Mesenchymal stem cell (in vitro differentiated cells and primary cell): Measurements from ENCODE around the gene ING2.
A peak's percentile ranks its signal among the peaks of the same experiment; 100 is the strongest.

Experiments used
- DNase-seq: peaks from one replicate; pipeline ENCODE4 v3.0.0-alpha.2; 2013
- H2AFZ ChIP-seq: one replicate; pipeline ENCODE4 v1.6.1; 2013; ENCODE audit warnings: low read depth, mild to moderate bottlenecking, control low read depth, inconsistent platforms, low read length, moderate library complexity
- H2AK5ac ChIP-seq: 2 replicates; pipeline ENCODE4 v1.6.1; 2013; ENCODE audit warnings: low read length, moderate library complexity, mild to moderate bottlenecking, inconsistent platforms; ENCODE audit not compliant: severe bottlenecking
- H2BK120ac ChIP-seq: one replicate; pipeline ENCODE4 v1.6.1; 2013; ENCODE audit warnings: low read depth, mild to moderate bottlenecking, inconsistent platforms, low read length, moderate library complexity
- H2BK12ac ChIP-seq, 2 experiments: one replicate each; pipeline ENCODE4 v1.6.1; 2013; ENCODE audit warnings: inconsistent platforms in 2 of 2, low read length in 2 of 2, mild to moderate bottlenecking in 2 of 2, moderate library complexity in 2 of 2, control low read depth in 1 of 2
- H2BK15ac ChIP-seq: one replicate; pipeline ENCODE4 v1.6.1; 2013; ENCODE audit warnings: mild to moderate bottlenecking, low read depth, inconsistent platforms; ENCODE audit not compliant: poor library complexity, severe bottlenecking
- H2BK5ac ChIP-seq: 2 replicates; pipeline ENCODE4 v1.6.1; 2013; ENCODE audit warnings: low read depth, mild to moderate bottlenecking, low read length, control low read depth, inconsistent platforms; ENCODE audit not compliant: poor library complexity, severe bottlenecking
- H3K14ac ChIP-seq, 2 experiments: one replicate each; pipeline ENCODE4 v1.6.1; 2013; ENCODE audit warnings: inconsistent platforms in 2 of 2, low read length in 2 of 2, control low read depth in 1 of 2, mild to moderate bottlenecking in 1 of 2, moderate library complexity in 1 of 2
- H3K18ac ChIP-seq, 2 experiments: one replicate each; pipeline ENCODE4 v1.6.1; 2013; ENCODE audit warnings: inconsistent platforms in 2 of 2, low read length in 2 of 2, control low read depth in 1 of 2, low read depth in 1 of 2, mild to moderate bottlenecking in 1 of 2
- H3K23ac ChIP-seq, 2 experiments: one replicate each; pipeline ENCODE4 v1.6.1; 2013; ENCODE audit warnings: inconsistent platforms in 2 of 2, low read length in 2 of 2, mild to moderate bottlenecking in 2 of 2, moderate library complexity in 2 of 2, control low read depth in 1 of 2
- H3K27ac ChIP-seq: 2 replicates; pipeline ENCODE4 v1.5.1; 2013; ENCODE audit warnings: mild to moderate bottlenecking, moderate library complexity, low read length, control low read depth, inconsistent platforms; ENCODE audit not compliant: poor library complexity, severe bottlenecking
- H3K27me3 ChIP-seq, 2 experiments: 2 replicates each; pipeline versions ENCODE4 v1.6.1 to v1.7.0; 2013; ENCODE audit warnings: low read length in 2 of 2, mild to moderate bottlenecking in 2 of 2, moderate library complexity in 2 of 2, control low read depth in 1 of 2, inconsistent platforms in 1 of 2; ENCODE audit not compliant: control insufficient read depth in 1 of 2, insufficient read depth in 1 of 2
- H3K36me3 ChIP-seq, 2 experiments: 2 replicates each; pipeline versions ENCODE4 v1.6.1 to v1.7.0; 2013; ENCODE audit warnings: low read length in 2 of 2, control low read depth in 1 of 2, inconsistent platforms in 1 of 2, low read depth in 1 of 2, mild to moderate bottlenecking in 1 of 2; ENCODE audit not compliant: insufficient read depth in 2 of 2, control insufficient read depth in 1 of 2
- H3K4ac ChIP-seq, 2 experiments: one replicate each; pipeline ENCODE4 v1.6.1; 2013; ENCODE audit warnings: inconsistent platforms in 2 of 2, low read length in 2 of 2, mild to moderate bottlenecking in 2 of 2, moderate library complexity in 2 of 2, control low read depth in 1 of 2, low read depth in 1 of 2
- H3K4me1 ChIP-seq: 2 replicates; pipeline ENCODE4 v1.6.1; 2013; ENCODE audit warnings: low read depth, low read length, control low read depth; ENCODE audit not compliant: control insufficient read depth, insufficient read depth
- H3K4me2 ChIP-seq: 2 replicates; pipeline ENCODE4 v1.6.1; 2013; ENCODE audit warnings: low read length, mild to moderate bottlenecking, inconsistent platforms; ENCODE audit not compliant: poor library complexity, severe bottlenecking
- H3K4me3 ChIP-seq, 2 experiments: 2 replicates each; pipeline versions ENCODE4 v1.5.1 to v1.7.0; 2013; ENCODE audit warnings: low read length in 2 of 2, mild to moderate bottlenecking in 2 of 2, control low read depth in 1 of 2, low read depth in 1 of 2; ENCODE audit not compliant: insufficient read depth in 1 of 2
- H3K79me1 ChIP-seq: replicated peaks from 2 replicates; pipeline ENCODE4 v1.6.1; 2013; ENCODE audit warnings: mild to moderate bottlenecking, control low read depth, low read length, inconsistent platforms; ENCODE audit not compliant: poor library complexity, severe bottlenecking
- H3K9ac ChIP-seq: 2 replicates; pipeline ENCODE4 v1.7.0; 2013; ENCODE audit warnings: mild to moderate bottlenecking, low read length, moderate library complexity
- H3K9me3 ChIP-seq: 2 replicates; pipeline ENCODE4 v1.7.0; 2013; ENCODE audit warnings: mild to moderate bottlenecking, low read length; ENCODE audit not compliant: control insufficient read depth
- H4K8ac ChIP-seq: one replicate; pipeline ENCODE4 v1.6.1; 2013; ENCODE audit warnings: inconsistent platforms, mild to moderate bottlenecking, low read length, moderate library complexity
- H4K91ac ChIP-seq: one replicate; pipeline ENCODE4 v1.6.1; 2013; ENCODE audit warnings: mild to moderate bottlenecking, low read length, inconsistent platforms
- WGBS: methylation state at CpG from one replicate; pipeline ENCODE4 v1.1.7; 2013; ENCODE audit warnings: mixed read lengths; 5-methylcytosine and 5-hydroxymethylcytosine counted together

Gene ING2

DNA sequence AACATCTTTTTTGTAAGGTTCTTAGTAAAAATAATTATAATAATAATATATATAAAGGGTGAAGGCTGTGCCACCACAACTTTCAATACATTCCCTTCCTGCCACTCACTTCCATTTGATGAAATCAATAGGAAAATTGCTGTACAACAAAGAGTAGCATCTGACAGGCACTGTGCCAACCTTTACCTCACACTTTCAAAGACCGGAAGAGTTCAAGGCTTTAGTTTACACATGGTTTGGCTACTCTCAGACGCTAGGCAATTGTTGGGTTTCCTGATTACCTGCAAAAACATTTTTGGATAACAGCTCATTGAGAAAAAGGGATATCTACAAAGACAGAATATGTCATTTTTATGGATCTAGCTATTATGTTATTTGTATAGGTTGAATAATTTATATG is 5.5 kb upstream of the ING2 start:
- peaks cover 3% of the 10 kb centered on the region for H3K79me1 ChIP-seq
- H3K4ac ChIP-seq: no peak overlapping the region
- H2AFZ ChIP-seq: no peak overlapping the region
- no peaks in the 10 kb centered on the region for H3K4me1 ChIP-seq
- no peak overlapping the region for H4K8ac ChIP-seq
- DNase-seq: no peak
- H2BK120ac ChIP-seq: no peak overlapping the region
- peaks cover 1 to 2% of the 10 kb centered on the region in 2 experiments for H3K36me3 ChIP-seq
- no peak overlapping the region for H3K4me2 ChIP-seq
- 93% methylated on average over 2 of the region's 2 CpGs for WGBS
- no peak overlapping the region for H3K14ac ChIP-seq
- H3K9ac ChIP-seq: no peak overlapping the region
- no peak overlapping the region for H3K18ac ChIP-seq
- H3K27me3 ChIP-seq: no peaks in the 10 kb centered on the region
- no peak overlapping the region for H2BK15ac ChIP-seq
- H3K4me3 ChIP-seq: no peak overlapping the region
- no peak overlapping the region for H2AK5ac ChIP-seq
- H3K27ac ChIP-seq: no peak overlapping the region
- H3K23ac ChIP-seq: no peak overlapping the region
- no peak overlapping the region for H2BK5ac ChIP-seq
- H4K91ac ChIP-seq: no peak overlapping the region
- no peaks in the 10 kb centered on the region for H3K9me3 ChIP-seq
- H2BK12ac ChIP-seq: no peak overlapping the region

- no peak overlapping the region for H3K4me3 ChIP-seq
- H2BK5ac ChIP-seq: no peak overlapping the region
- no peak overlapping the region for H4K91ac ChIP-seq
These were observed 5.1 kb upstream of the ING2 start for GRCh38 chr4:183499801-183500200.

DNA sequence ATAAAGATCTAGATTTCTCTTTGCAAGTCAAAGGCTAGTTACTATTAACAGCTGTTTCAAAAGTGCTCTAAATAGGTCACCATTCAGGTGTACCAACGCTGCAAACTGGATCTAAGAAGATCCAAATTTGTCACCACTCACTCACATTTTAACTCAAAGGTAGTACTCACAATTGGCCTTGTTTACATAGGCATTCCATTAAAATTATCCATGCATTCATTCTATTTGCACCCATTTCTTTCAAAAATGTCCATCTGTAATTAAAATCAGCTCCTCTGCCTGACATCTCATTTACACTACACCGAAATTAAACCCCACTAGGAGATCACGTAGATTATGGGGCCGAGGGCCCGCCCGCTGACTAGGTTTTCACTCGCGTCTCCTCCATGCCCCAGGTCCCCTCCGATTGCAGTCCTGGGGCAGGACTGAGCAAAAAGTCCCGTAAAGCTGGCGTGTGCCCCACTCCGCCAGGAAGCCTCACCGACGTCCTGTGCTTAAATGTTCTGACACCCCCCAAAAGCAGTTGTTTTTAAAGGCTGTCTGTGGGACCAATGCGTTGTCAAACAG is 1.3 kb upstream of the ING2 start:
- Histone ChIP-seq H2BK15ac (peak overlapping the region; percentile 80), H3K4me2 (peak overlapping the region; percentile 96), H4K91ac (peak overlapping the region; percentile 11), H4K8ac (peak overlapping the region; percentile 52), H3K4ac (peak overlapping the region in 1 of 2 experiments; percentile 87), H3K4me3 (peak overlapping the region; percentile 72 to 99), H3K18ac (peak overlapping the region; percentile 61 to 75), H2BK5ac (no peak overlapping the region), H3K27ac (peak overlapping the region; percentile 90), H3K4me1 (peaks cover 3% of the 10 kb centered on the region), H3K79me1 (peaks cover 3% of the 10 kb centered on the region), H3K23ac (no peak overlapping the region), H3K14ac (no peak overlapping the region), H2AFZ (peak overlapping the region; percentile 33), H2BK120ac (peak overlapping the region; percentile 34), H2AK5ac (no peak overlapping the region), H3K36me3 (peaks cover 0 to 3% of the 10 kb centered on the region in 2 experiments), H3K9ac (peak overlapping the region; percentile 92), H2BK12ac (peak overlapping the region; percentile 7 to 89), H3K27me3 (no peaks in the 10 kb centered on the region), H3K9me3 (no peaks in the 10 kb centered on the region)
- under 1% methylated on average over 15 of the region's 15 CpGs for WGBS
- DNase-seq: no peak

More at GRCh38 chr4:183499801-183500200, 5.1 kb upstream of the ING2 start:
- Histone ChIP-seq H2BK12ac (no peak overlapping the region), H3K79me1 (peaks cover 3% of the 10 kb centered on the region), H3K18ac (no peak overlapping the region), H3K4me1 (no peaks in the 10 kb centered on the region), H2AFZ (no peak overlapping the region), H2BK120ac (no peak overlapping the region), H2AK5ac (no peak overlapping the region), H4K8ac (no peak overlapping the region), H2BK15ac (no peak overlapping the region), H3K27me3 (no peaks in the 10 kb centered on the region), H3K4ac (no peak overlapping the region), H3K27ac (no peak overlapping the region), H3K36me3 (peaks cover 0 to 1% of the 10 kb centered on the region in 2 experiments), H3K9ac (no peak overlapping the region), H3K23ac (no peak overlapping the region), H3K14ac (no peak overlapping the region), H3K9me3 (no peaks in the 10 kb centered on the region), H3K4me2 (no peak overlapping the region)
- DNase-seq: no peak
- WGBS: no CpG with 5 or more reads among the region's 5 CpGs

DNA sequence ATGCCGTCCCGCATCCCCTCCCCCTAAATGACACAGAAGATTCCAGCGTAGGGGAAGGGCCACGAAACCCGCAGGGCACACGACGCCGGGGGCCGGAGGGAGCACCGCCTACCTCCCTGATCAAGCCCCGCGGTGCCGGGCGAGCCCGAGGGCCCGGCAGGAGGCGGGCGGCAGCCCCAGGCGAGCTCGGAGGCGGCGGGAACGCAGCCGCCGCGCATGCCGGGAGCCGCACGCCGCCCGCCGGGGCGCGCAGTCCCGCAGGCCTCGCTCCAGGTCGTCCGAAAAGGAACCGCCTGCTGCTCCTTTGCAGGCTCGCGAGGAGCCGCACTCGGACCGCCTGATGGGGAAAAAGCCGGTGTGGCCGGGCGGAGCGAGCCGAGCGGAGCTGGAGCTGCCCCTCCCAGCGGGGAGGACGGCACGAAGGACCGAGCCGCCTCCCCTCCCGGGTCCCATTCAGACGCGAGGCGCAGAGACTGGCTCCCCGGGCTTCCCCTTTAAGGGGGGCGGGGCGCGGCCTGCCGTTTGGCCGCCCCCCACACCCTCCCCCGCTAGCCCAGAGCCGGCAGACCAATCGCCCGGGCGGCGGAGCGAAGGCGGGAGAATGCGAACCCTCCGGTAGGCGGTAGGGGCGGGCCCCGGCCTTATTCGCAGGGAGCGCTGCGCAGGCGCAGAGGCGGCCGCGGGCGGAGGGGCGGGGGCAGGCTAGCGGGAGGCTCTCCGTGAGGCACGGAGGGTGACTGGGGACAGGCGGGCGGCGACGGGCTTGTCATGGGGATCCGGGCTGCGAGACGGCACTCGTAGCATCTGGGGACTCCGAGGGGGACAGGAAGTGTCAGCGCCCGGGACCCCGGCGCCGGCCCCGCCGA is 561 bp upstream of the ING2 start:
- Histone ChIP-seq H3K4me3 (peak overlapping the region; percentile 98 to 99), H3K4ac (peak overlapping the region in 1 of 2 experiments; percentile 87), H2BK12ac (peak overlapping the region; percentile 71 to 89), H2BK120ac (peak overlapping the region; percentile 34), H3K23ac (no peak overlapping the region), H3K79me1 (peaks cover 3% of the 10 kb centered on the region), H3K36me3 (peaks cover 0 to 3% of the 10 kb centered on the region in 2 experiments), H3K27ac (peak overlapping the region; percentile 90), H4K8ac (peak overlapping the region; percentile 52), H3K27me3 (no peaks in the 10 kb centered on the region), H3K4me2 (peak overlapping the region; percentile 96), H2BK5ac (peak overlapping the region; percentile 86), H4K91ac (peak overlapping the region; percentile 11), H3K9ac (peak overlapping the region; percentile 94), H3K14ac (no peak overlapping the region), H3K9me3 (no peaks in the 10 kb centered on the region), H2AFZ (peak overlapping the region; percentile 33), H3K18ac (peak overlapping the region; percentile 82 to 85), H2BK15ac (peak overlapping the region; percentile 80), H3K4me1 (peaks cover 3% of the 10 kb centered on the region), H2AK5ac (no peak overlapping the region)
- peak; percentile 98 for DNase-seq
- WGBS: under 1% methylated on average over 93 of the region's 106 CpGs
